GM18873 (cell line): ENCODE data around the gene TRIM58.

ENCODE experiments used
- ATAC-seq: cut with Tn5 transposase; IDR thresholded peaks from one replicate; pipeline ENCODE4 v1.9.1; 2021; ENCODE audit warnings: mild to moderate bottlenecking, moderate library complexity, moderate number of reproducible peaks; ENCODE audit not compliant: unreplicated experiment, low FRiP score

The TRIM58 gene

DNA sequence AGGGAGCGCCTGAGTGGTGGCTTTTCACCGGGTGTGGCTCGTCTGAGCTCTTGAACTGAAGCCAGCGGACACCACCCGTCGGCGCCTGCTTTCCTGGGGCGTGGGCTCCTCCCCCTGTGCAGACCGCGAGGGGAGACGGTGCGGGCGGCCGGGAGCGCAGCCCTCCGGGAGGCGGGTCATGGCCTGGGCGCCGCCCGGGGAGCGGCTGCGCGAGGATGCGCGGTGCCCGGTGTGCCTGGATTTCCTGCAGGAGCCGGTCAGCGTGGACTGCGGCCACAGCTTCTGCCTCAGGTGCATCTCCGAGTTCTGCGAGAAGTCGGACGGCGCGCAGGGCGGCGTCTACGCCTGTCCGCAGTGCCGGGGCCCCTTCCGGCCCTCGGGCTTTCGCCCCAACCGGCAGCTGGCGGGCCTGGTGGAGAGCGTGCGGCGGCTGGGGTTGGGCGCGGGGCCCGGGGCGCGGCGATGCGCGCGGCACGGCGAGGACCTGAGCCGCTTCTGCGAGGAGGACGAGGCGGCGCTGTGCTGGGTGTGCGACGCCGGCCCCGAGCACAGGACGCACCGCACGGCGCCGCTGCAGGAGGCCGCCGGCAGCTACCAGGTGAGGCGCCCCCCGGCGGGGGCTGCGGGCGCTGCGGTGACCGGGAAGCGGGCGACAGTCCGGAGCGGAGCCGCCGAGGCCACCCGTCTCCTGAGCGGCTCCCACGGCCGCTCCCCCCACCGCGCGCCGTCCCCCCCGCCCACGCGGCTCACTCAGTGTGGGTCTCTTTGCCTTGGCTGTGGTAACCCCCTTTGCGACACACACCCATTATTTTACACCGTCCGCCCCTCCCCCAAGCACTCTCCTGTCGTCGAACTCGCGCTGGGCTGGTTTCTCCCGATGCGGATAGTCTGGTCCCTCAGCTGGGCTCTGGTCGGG, at the start of gene TRIM58:
TSS of gene TRIM58 (plus strand) at position 119 of the 916 bp plus-strand sequence. CDS start at position 179, 60 bp downstream.
- ATAC-seq: no peak

- no peak for ATAC-seq
These were observed 44.4 kb upstream of the TRIM58 start for GRCh38 chr1:247812637-247813036.

DNA sequence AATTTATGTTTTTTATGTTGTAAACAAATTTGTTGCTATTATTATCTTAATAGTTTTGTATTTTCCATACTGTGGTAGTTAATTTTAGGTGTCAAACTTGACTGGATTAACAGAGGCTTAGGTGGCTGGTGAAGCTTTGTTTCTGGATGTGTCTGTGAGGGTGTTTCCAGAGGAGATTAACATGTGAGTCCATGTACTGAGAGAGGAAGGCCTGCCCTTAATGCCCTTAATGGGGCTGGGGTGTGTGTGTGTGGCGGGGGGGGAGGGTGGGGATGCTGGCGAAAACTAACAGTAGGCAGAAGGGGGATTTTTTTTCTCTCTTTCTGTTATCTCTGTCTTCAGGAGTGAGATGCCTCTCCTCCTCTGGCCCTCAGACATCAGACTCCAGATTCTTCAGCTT, 34.9 kb upstream of the TRIM58 start:
- ATAC-seq: no peak

DNA sequence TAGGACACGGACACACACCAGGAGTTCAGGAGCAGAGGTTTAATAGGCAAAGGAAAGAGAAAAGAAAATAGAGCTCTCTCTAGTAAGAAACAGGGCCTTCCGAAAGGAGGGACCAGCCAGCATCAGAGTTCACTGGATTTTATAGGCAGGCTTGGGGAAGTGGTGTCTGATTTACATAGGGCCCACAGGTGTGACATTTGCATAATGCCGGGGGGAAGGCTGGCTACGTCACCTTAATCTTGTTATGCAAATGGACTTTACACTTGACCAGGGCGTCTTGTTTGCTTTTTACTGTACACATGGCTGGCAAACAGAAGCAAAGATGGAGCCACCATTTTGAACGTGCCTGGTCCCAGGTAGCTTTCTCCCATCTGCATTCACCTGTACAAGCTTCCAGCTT, 33.0 kb upstream of the TRIM58 start, which contains the start of gene OR14A16:
TSS of gene OR14A16 (minus strand) at position 97 of the 400 bp plus-strand sequence. CDS start 8,390 bp downstream, outside the sequence.
- no peak for ATAC-seq

DNA sequence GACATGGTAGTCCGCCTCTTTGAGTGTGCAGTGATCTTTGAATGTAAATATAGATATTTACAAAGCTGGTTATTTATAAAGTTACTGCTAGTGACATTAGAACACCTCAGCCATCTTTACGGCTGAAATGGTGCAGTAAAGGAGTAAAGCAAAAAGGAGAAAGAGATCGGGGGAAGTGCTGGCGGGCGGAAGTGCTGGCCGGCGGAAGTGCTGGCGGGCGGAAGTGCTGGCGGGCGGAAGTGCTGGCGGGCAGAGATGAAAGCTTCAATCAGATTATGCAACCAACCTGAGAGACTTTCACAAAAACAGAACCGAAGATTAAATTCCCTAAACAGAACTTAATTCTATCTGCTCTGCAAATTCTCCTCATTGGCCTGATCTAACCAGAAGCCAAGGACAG, 31.6 kb upstream of the TRIM58 start:
- no peak for ATAC-seq

- ATAC-seq: no peak
These were observed 27.3 kb upstream of the TRIM58 start for GRCh38 chr1:247829656-247830055.

GRCh38 chr1:247833601-247834000, 23.4 kb upstream of the TRIM58 start:
- no peak for ATAC-seq

- ATAC-seq: no peak
These were observed 16.2 kb upstream of the TRIM58 start for GRCh38 chr1:247840818-247841217.

GRCh38 chr1:247841796-247842195, 15.2 kb upstream of the TRIM58 start, which contains the start of gene OR11L1:
Gene OR11L1 (minus strand): TSS chr1:247841896. CDS start chr1:247841896, 0 bp downstream.
- no peak for ATAC-seq

- ATAC-seq: no peak
These were observed 13.6 kb upstream of the TRIM58 start for GRCh38 chr1:247843411-247843810.

GRCh38 chr1:247845011-247845692, 11.8 kb upstream of the TRIM58 start:
- no peak for ATAC-seq

- no peak for ATAC-seq
These were observed 11.3 kb upstream of the TRIM58 start for GRCh38 chr1:247845693-247846017.

GRCh38 chr1:247848346-247848745, 8.6 kb upstream of the TRIM58 start:
- ATAC-seq: no peak

- no peak for ATAC-seq
These were observed 7.4 kb upstream of the TRIM58 start for GRCh38 chr1:247849616-247850015.

GRCh38 chr1:247854899-247855545, 2.0 kb upstream of the TRIM58 start:
- no peak for ATAC-seq

DNA sequence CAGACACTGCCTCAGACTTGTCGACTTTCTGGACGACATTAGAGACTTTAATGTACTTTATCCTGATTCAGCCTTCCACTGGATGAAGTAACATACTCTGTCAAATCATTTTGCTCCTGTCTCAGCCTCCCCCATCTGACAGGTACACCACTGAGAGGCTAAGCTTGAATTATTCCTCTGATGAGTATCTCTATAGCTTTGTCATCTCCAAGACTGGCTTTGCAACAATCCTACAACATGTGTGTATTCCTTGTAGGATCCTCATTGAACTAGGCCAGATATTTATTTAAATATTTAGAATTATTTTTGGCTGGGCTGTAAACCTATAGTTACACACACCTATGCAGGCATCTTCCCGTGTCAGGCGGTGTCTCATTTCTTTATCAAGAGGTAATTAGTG, 1.1 kb upstream of the TRIM58 start:
- no peak for ATAC-seq

DNA sequence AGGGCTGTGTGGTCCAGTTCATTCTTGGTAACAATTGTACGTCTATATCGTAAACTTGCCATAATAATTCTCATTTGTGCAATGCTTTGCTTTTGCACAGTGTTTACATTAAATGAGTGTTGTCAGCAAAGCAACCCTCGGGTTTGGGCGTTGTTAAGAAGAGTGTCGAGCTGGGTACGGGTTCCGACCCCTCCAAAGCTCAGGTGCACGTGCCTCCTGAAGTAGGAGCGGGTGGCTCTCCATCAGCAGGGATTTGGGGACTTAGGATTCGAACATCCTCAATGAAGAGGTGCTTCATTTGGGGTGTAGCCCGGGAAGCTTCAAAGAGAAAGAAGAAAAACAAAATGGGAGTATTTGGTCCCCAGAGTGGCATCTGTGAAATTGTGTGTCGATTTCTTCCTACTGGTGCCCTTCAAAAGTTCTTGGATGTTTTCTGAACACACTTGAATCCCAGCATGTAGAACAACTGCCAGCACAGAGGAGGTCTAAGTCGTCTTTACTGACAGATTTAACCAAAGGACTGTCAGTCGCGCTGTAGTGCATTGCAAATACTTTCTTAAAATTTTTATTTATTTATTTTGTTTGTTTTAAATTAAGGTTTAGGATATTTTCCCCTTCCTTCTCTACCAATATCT, 1.1 kb downstream of the TRIM58 start:
- no peak for ATAC-seq

GRCh38 chr1:247862756-247863155, 5.8 kb downstream of the TRIM58 start:
- ATAC-seq: no peak

GRCh38 chr1:247864644-247865043, 7.7 kb downstream of the TRIM58 start:
- ATAC-seq: no peak

GRCh38 chr1:247865416-247865815, 8.4 kb downstream of the TRIM58 start:
- ATAC-seq: no peak

- ATAC-seq: no peak
These were observed 26.4 kb downstream of the TRIM58 start for GRCh38 chr1:247883346-247883745.
